ENCODE measurements around the gene HCRT.
A peak's percentile ranks its signal among the peaks of the same experiment; 100 is the strongest.
"Not testable (repeated sequence)": the region's sequence is repeated elsewhere in the genome, so short reads cannot be mapped to it uniquely, and the experiment has no call there.

Gene HCRT

DNA sequence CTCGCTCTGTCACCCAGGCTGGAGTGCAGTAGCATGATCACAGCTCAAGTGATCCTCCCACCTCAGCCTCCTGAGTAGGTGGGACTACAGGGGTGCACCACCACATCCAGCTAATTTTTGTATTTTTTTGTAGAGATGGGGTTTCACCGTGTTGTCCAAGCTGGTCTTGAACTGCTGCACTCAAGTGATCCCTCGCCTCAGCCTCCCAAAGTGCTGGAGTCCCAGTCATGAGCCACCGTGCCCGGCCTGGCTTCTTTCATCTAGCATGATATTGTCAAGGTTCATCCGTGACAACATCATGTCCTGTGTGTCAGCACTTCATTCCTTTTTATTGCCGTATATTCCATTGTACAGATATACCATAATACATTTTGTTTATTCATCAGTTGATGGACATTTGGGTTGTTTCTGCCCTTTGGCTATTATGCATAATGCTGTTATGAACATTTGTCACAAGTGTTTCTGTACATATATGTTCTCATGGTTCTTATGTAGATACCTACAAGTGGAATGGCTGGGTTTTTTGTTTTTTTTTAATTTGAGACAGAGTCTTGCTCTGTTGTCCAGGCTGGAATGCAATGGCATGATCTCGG is 12.4 kb upstream of the HCRT start:
- no peak for DNase-seq (ENCODE audit: low read depth in 2 of 2)

DNA sequence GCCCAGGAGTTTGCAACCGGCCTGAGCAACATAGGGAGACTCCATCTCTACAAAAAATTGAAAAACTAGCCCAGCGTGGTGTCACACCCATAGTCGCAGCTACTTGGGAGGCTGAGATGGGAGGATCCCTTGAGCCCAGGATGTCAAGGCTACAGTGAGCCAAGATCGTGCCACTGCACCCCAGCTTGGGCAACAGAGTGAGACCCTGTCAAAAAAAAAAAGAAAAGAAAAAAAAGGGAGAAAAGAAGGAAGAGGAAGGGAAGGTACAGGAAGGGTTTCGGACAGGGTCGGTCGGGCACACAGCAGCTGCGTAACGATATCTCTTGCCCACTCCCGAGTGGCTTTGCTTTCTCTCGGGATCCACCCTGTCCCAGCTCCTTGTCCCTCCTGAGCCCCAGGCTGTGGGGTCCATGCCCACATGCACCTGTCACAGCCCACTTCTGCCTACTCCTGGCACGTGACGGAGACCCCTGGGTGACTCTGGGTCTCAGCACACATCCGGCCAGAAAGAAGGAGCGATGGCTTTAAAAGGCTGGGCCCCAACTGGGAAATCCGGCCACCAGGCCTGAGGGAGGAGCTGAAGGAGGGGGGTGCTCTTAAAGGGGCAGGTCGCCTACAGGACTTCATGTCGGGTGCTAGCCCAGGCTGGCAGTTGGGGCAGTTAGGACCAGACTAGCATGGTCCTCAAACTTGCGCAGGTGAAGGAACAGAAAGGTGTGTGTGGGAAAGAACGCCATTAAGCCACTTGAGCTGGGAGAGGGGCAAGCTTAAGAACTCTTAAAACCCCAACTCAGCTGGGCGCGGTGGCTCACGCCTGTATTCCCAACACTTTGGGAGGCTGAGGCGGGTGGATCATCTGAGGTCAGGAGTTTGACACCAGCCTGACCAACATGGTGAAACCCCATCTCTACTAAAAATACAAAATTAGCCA is 9.0 kb upstream of the HCRT start, which contains the start of gene GHDC:
Gene GHDC (minus strand): TSS at position 526 of the 931 bp plus-strand sequence. CDS start 913 bp downstream, outside the sequence.
- DNase-seq (ENCODE audit: low read depth in 2 of 2), result peak; percentile 68 to 76

- DNase-seq (ENCODE audit: low read depth in 2 of 2), result no peak
Observed at GRCh38 chr17:42193216-42193968, 8.1 kb upstream of the HCRT start.

DNA sequence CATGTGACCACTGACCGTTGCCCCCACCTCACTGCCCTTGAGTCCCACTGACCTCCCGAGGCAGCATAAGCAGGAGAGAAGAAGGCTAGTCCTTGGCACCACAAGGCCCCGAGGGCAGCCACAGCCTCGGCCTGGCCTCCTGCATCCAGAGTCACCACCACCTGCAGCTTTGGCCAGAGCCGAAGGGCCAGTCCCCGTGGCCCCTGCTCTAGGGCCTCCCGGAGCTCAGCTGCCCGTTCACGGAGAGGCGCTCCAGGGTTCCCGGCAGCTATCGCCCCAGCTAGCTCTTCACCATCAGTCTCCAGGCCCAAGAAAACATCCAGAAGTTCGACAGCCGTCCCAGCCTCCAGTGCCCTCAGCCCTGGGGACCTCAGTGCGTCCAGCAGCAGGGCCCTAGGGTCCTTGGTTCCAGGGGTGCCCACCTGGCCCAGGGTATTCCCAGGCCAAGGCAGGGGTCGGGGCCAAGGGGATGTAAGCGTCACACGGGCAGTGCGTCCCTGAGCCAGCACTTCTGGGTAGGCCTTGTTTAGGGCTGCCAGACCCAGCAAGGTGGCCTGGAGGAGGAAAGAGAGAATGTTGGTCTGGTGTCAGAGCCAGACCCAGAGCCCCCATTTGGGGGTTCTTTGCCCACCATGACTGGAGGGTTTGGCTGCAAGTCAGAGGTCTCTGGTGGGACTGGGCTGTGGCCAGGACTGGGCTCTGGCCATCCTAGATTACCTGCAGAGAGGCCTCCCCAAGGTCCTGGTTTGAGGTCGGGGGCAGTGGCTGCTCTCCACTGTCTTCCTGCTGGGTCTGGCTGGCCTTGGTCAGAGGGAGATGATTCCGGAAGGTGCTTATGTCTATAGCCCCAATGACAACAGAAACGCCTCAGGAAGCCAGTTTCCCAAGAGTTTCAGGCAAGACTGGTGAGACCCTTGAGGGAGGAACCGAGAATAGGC is 7.2 kb upstream of the HCRT start:
- no peak for DNase-seq (ENCODE audit: low read depth in 2 of 2)

DNA sequence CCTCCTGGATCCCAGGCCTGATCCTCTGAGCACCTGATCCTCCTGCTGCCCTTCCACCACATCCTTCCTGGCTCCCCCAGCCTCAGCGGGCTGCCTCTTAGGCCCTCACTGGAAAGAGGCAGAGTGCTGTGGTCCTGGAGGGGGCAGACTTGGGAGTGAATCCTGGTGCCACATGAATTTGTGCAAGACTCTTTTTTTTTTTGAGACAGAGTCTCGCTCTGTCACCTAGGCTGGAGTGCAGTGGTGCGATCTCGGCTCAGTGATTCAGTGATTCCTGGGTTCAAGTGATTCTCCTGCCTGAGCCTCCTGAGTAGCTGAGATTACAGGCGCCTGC is 6.0 kb upstream of the HCRT start:
- no peak for DNase-seq (ENCODE audit: low read depth in 2 of 2)

GRCh38 chr17:42190491-42191274 is 5.4 kb upstream of the HCRT start:
- DNase-seq (ENCODE audit: low read depth in 2 of 2), result no peak

DNA sequence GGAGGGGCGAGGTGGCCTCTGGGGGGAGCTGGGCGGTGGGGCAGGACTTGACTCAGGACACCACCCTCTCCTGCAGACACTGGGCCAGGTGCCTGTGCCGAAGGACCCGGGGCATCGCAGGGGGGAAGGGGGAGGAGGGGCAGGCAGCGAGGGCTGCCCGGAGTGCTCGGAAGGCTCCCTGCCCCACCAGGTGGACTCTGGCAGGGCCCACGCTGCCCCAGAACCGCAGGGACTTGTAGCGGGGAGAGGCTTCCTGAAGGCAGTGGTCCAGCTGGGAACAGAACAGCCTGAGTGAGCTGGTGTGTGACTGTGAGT is 4.4 kb upstream of the HCRT start:
- no peak for DNase-seq (ENCODE audit: low read depth in 2 of 2)

- DNase-seq (ENCODE audit: low read depth in 2 of 2), result no peak
Observed at GRCh38 chr17:42188749-42189650, 3.7 kb upstream of the HCRT start.

- no peak for DNase-seq (ENCODE audit: low read depth in 2 of 2)
Observed at GRCh38 chr17:42187833-42188232, 2.6 kb upstream of the HCRT start.

- not testable (repeated sequence) for DNase-seq (ENCODE audit: low read depth in 2 of 2)
Observed at GRCh38 chr17:42186191-42186590, 939 bp upstream of the HCRT start.

GRCh38 chr17:42185621-42185930 is 324 bp upstream of the HCRT start:
- DNase-seq (ENCODE audit: low read depth in 2 of 2), result no peak

DNA sequence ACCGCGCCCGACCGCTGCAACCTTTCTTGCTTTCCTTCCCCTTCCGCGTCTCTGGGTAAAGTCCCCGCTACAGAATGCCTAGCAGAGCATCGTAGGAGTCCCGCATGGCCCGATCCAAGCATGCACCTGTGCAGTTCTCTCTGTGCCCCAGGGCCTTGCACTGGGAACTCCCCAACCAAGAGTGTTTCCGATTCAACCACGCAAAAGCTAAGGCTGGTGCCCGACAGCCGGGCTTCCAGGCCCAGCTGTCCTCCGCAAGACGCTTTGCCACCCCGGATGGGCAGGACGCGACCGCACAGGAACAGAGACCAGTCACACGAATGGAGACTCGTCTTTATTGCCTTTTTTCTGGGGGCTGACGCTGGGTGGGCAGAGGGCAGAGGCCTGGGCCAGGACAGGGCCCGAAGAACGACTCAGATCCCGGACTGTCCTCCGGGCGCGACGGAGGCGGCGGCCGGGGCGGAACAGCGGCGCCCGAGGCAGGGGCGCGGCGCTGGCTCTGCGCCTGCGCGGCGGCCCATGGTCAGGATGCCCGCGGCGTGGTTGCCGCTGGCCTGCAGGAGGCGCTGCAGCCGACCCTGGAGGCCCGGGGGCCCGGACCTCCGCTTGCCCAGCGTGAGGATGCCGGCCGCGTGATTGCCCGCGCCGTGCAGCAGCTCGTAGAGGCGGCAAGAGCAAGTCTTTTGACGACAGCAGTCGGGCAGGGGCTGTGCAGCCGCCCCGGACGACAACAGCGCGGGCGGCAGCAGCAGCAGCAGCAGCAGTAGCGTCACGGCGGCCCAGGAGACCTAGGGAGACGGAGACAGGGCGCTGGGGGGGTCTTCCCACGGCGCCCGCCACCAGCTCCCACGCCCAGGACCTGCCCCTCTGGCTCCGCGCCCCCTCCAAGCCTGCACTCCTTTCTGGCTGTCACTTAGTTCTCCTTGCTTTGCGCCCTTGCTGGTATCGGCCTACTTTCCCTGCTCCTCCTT is 1.2 kb downstream of the HCRT start:
- DNase-seq (ENCODE audit: low read depth in 2 of 2), result peak; percentile 74 to 79

- no peak for DNase-seq (ENCODE audit: low read depth in 2 of 2)
Observed at GRCh38 chr17:42182927-42183734, 2.1 kb downstream of the HCRT start.

DNA sequence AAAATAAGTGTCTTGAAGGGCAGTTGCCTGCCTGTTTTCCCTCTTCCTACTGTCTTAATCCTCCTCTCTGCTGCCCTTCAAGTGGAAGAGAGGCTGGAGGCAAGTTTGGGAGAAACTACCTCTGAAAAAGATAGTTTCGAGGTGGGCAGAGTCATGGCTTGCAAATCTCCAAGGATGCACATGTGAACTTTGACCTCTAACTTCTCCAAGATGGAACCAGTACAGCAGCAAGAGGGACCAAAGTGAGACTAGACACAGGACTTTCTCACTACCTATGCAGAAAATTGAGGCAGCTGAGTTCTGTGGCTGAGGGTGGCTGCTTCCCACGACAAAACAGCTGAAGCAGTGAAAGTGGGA is 3.4 kb downstream of the HCRT start:
- no peak for DNase-seq (ENCODE audit: low read depth in 2 of 2)

- peak; percentile 86 to 90 for DNase-seq (ENCODE audit: low read depth in 2 of 2)
Observed at GRCh38 chr17:42180922-42181850, 4.1 kb downstream of the HCRT start, which contains the start of gene KCNH4. KCNH4 (minus strand) TSS chr17:42181142; CDS start chr17:42180945, 197 bp downstream.

DNA sequence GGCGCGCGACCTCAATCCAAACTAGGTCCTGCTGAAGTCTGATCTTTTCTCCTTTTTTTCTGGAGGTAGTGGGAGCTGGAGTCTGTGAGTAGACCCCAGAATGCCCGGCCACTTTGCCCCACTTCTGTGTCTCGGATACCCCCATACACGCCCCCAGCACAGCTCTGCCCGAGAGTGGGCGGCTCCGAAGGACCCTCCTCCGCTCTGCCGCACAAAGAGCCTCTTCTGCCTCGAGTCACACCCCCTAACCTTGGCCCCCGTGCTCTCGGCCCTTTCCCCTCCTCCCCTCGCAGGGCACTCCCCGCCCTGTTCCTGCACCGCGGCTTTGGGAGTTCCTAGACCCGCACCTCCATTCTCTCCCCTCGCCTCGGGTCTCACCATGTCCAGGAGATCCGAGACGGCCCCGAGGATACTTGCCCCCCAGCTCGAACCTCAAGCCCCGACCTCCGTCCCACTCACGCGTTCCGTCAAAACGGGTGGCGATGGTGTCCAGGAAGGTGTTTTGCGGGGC is 4.8 kb downstream of the HCRT start:
- DNase-seq (ENCODE audit: low read depth in 2 of 2), result no peak

All from stimulated activated CD4-positive, alpha-beta T cell treated with anti-CD3 and anti-CD28 coated beads, Interleukin-4, amount 100 ng/mL, for 48 hours (primary cell).